H1 (cell line): ENCODE data around the gene TNS3. TPM values are rescaled to one million over a fixed set of nuclear protein-coding genes. Genes with fewer than 3 reads are reported as not detected.

Experiments used
- CTCF ChIA-PET: fragments of 300-600 bp; sonication (Branson Sonifier 250); formaldehyde crosslinking; loops from one replicate; lab custom pipeline; 2021; ENCODE audit not compliant: partially characterized antibody; lab: Charles Lee
- POLR2A ChIA-PET: fragments of 300-600 bp; sonication (Branson Sonifier 250); formaldehyde crosslinking; loops from one replicate; lab custom pipeline; 2021; ENCODE audit warnings: inconsistent platforms; ENCODE audit not compliant: partially characterized antibody; lab: Charles Lee
- DNase-seq, 2 experiments: peaks; one replicate each; pipeline versions ENCODE4 v3.0.0 to v3.0.0-alpha.2; 2010 to 2022; ENCODE audit warnings: low spot score in 2 of 2, low read depth in 1 of 2, mixed read lengths in 1 of 2
- FAIRE-seq: peaks from 2 replicates; lab custom pipeline; 2011; peaks lifted over from hg19 to GRCh38; lab: Jason Lieb, UNC
- H2AFZ ChIP-seq: 2 replicates; pipeline ENCODE4 v1.8.1; 2012; ENCODE audit warnings: low read length, inconsistent platforms
- H2AK5ac ChIP-seq: 2 replicates; pipeline ENCODE4 v1.6.1; 2013; ENCODE audit warnings: low read depth, low read length
- H2BK120ac ChIP-seq: replicated peaks from 2 replicates; pipeline ENCODE3; 2013; ENCODE audit warnings: low read depth, low read length, inconsistent platforms
- H2BK12ac ChIP-seq: 2 replicates; pipeline ENCODE4 v1.6.1; 2013; ENCODE audit warnings: low read depth, low read length
- H2BK15ac ChIP-seq: 2 replicates; pipeline ENCODE4 v1.6.1; 2013; ENCODE audit warnings: low read length
- H2BK20ac ChIP-seq: 2 replicates; pipeline ENCODE4 v1.6.1; 2013; ENCODE audit warnings: low read length
- H2BK5ac ChIP-seq: 2 replicates; pipeline ENCODE4 v1.6.1; 2013; ENCODE audit warnings: low read depth, low read length
- H3K14ac ChIP-seq: 2 replicates; pipeline ENCODE4 v1.6.1; 2013; ENCODE audit warnings: inconsistent platforms; ENCODE audit not compliant: insufficient read length
- H3K18ac ChIP-seq: 2 replicates; pipeline ENCODE4 v1.6.1; 2013; ENCODE audit warnings: low read length; ENCODE audit errors: extremely low read depth
- H3K23ac ChIP-seq: 2 replicates; pipeline ENCODE4 v1.6.1; 2013; ENCODE audit warnings: inconsistent platforms; ENCODE audit not compliant: insufficient read length
- H3K23me2 ChIP-seq: 2 replicates; pipeline ENCODE4 v1.6.1; 2013; ENCODE audit warnings: low read depth, low read length
- H3K27ac ChIP-seq: 2 replicates; pipeline ENCODE4 v1.6.1; 2011; ENCODE audit warnings: low read depth, low read length, inconsistent platforms
- H3K27me3 ChIP-seq, 4 experiments: replicated peaks in 1 of 4; 1 replicate in 1 of 4; 2 replicates in 3 of 4; pipeline versions ENCODE4 v1.6.1 to v1.8.1; 2011 to 2013; ENCODE audit warnings: low read length in 3 of 4, mild to moderate bottlenecking in 3 of 4, inconsistent platforms in 2 of 4, mixed read lengths in 2 of 4, moderate library complexity in 1 of 4; ENCODE audit not compliant: control insufficient read depth in 3 of 4, insufficient read depth in 3 of 4; ENCODE audit errors: extremely low read depth in 1 of 4
- H3K36me3 ChIP-seq, 4 experiments: 2 replicates each; pipeline versions ENCODE4 v1.6.1 to v1.8.1; 2011 to 2013; ENCODE audit warnings: mild to moderate bottlenecking in 4 of 4, low read length in 3 of 4, moderate library complexity in 2 of 4, control low read depth in 1 of 4, inconsistent platforms in 1 of 4; ENCODE audit not compliant: insufficient read depth in 4 of 4, control insufficient read depth in 2 of 4
- H3K4ac ChIP-seq: replicated peaks from 2 replicates; pipeline ENCODE3; 2013; ENCODE audit warnings: low read length, low read depth, mixed read lengths, inconsistent platforms; ENCODE audit not compliant: insufficient read length
- H3K4me1 ChIP-seq, 4 experiments: replicated peaks in 1 of 4; 1 replicate in 1 of 4; 2 replicates in 3 of 4; pipeline versions ENCODE4 v1.6.1 to v1.8.1; 2011 to 2013; ENCODE audit warnings: low read length in 3 of 4, inconsistent platforms in 2 of 4, mixed read lengths in 1 of 4; ENCODE audit not compliant: insufficient read depth in 4 of 4, control insufficient read depth in 3 of 4
- H3K4me2 ChIP-seq, 2 experiments: 2 replicates each; pipeline versions ENCODE4 v1.6.1 to v1.8.1; 2011 to 2013; ENCODE audit warnings: low read depth in 2 of 2, low read length in 2 of 2, control low read depth in 1 of 2, inconsistent platforms in 1 of 2, mild to moderate bottlenecking in 1 of 2; ENCODE audit not compliant: insufficient read depth in 1 of 2
- H3K4me3 ChIP-seq, 4 experiments: fragments of 200-600, 300-600 bp in 1 of 4; sonication (generic), shearing (Covaris generic), sonication (Bioruptor Twin) in 1 of 4; 2 replicates each; pipeline versions ENCODE4 v1.5.1 to v1.8.1; 2011 to 2016; ENCODE audit warnings: low read length in 4 of 4, low read depth in 3 of 4, control low read depth in 2 of 4, inconsistent platforms in 2 of 4, mild to moderate bottlenecking in 2 of 4, mixed read lengths in 1 of 4, moderate library complexity in 1 of 4; ENCODE audit not compliant: insufficient read depth in 2 of 4; ENCODE audit errors: extremely low read depth in 1 of 4
- H3K56ac ChIP-seq: replicated peaks from 2 replicates; pipeline ENCODE3; 2013; ENCODE audit warnings: low read depth, mild to moderate bottlenecking, mixed read lengths, low read length, inconsistent platforms; ENCODE audit not compliant: insufficient read length
- H3K79me1 ChIP-seq: 2 replicates; pipeline ENCODE4 v1.6.1; 2013; ENCODE audit warnings: low read depth, low read length, control low read depth
- H3K79me2 ChIP-seq, 2 experiments: 2 replicates each; pipeline versions ENCODE4 v1.6.1 to v1.8.1; 2012 to 2013; ENCODE audit warnings: low read length in 2 of 2, mild to moderate bottlenecking in 2 of 2, inconsistent platforms in 1 of 2; ENCODE audit not compliant: insufficient read depth in 2 of 2, control insufficient read depth in 1 of 2
- H3K9ac ChIP-seq, 4 experiments: replicated peaks in 1 of 4; 1 replicate in 1 of 4; 2 replicates in 3 of 4; pipeline versions ENCODE4 v1.6.1 to v1.8.1; 2011 to 2013; ENCODE audit warnings: low read depth in 3 of 4, low read length in 3 of 4, control low read depth in 2 of 4, mild to moderate bottlenecking in 2 of 4, moderate library complexity in 2 of 4, inconsistent platforms in 1 of 4; ENCODE audit errors: extremely low read depth in 1 of 4
- H3K9me3 ChIP-seq, 2 experiments: 2 replicates each; pipeline versions ENCODE4 v1.6.1 to v1.8.1; 2012 to 2013; ENCODE audit warnings: mild to moderate bottlenecking in 2 of 2, moderate library complexity in 2 of 2, control low read depth in 1 of 2, inconsistent platforms in 1 of 2, low read depth in 1 of 2, low read length in 1 of 2, mixed read lengths in 1 of 2; ENCODE audit not compliant: insufficient read depth in 2 of 2
- H4K20me1 ChIP-seq, 2 experiments: replicated peaks in 1 of 2; 2 replicates each; pipeline versions ENCODE3 to v1.8.1; 2011 to 2013; ENCODE audit warnings: inconsistent platforms in 2 of 2, low read length in 2 of 2, mild to moderate bottlenecking in 1 of 2; ENCODE audit not compliant: insufficient read depth in 2 of 2, control insufficient read depth in 1 of 2
- H4K5ac ChIP-seq: 2 replicates; pipeline ENCODE4 v1.6.1; 2013; ENCODE audit warnings: low read length, low read depth, mixed read lengths, inconsistent platforms; ENCODE audit not compliant: insufficient read length
- H4K8ac ChIP-seq: 2 replicates; pipeline ENCODE4 v1.8.0; 2013; ENCODE audit warnings: mild to moderate bottlenecking, moderate library complexity, low read length, inconsistent platforms; ENCODE audit not compliant: insufficient read depth; ENCODE audit errors: extremely low read depth
- H4K91ac ChIP-seq: replicated peaks from 2 replicates; pipeline ENCODE3; 2013; ENCODE audit warnings: low read length, mixed read lengths, inconsistent platforms; ENCODE audit not compliant: insufficient read length
- BCL11A ChIP-seq, 2 experiments: IDR thresholded peaks; one replicate each; pipeline ENCODE4 v1.6.1; 2011; ENCODE audit warnings: low read depth in 2 of 2, low read length in 2 of 2, mild to moderate bottlenecking in 2 of 2
- CHD2 ChIP-seq: IDR thresholded peaks from 2 replicates; pipeline ENCODE4 v1.6.1; 2012; ENCODE audit warnings: low read length, improper control_type of control experiment
- CTCF ChIP-seq, 3 experiments: IDR thresholded peaks; 1 replicate in 2 of 3; 2 replicates in 1 of 3; pipeline versions ENCODE4 v1.5.1 to v1.6.1; 2011; ENCODE audit warnings: low read length in 3 of 3, mild to moderate bottlenecking in 3 of 3, inconsistent platforms in 2 of 3, low read depth in 1 of 3, moderate library complexity in 1 of 3; ENCODE audit not compliant: insufficient read depth in 1 of 3; ENCODE audit errors: control extremely low read depth in 1 of 3
- E2F6 ChIP-seq: IDR thresholded peaks from 2 replicates; pipeline ENCODE4 v1.6.1; 2012; ENCODE audit warnings: inconsistent platforms
- FOSL1 ChIP-seq: IDR thresholded peaks from 2 replicates; pipeline ENCODE4 v1.6.1; 2011; ENCODE audit warnings: mild to moderate bottlenecking, low read depth, low read length, moderate library complexity; ENCODE audit not compliant: insufficient read depth
- GTF2F1 ChIP-seq: IDR thresholded peaks from 2 replicates; pipeline ENCODE4 v1.6.1; 2012; ENCODE audit warnings: low read depth, low read length, improper control_type of control experiment, borderline replicate concordance
- MAX ChIP-seq: IDR thresholded peaks from 2 replicates; pipeline ENCODE4 v1.6.1; 2012; ENCODE audit warnings: inconsistent platforms
- POLR2AphosphoS5 ChIP-seq: IDR thresholded peaks from 2 replicates; pipeline ENCODE4 v1.6.1; 2011; ENCODE audit warnings: low read depth, low read length
- RXRA ChIP-seq: IDR thresholded peaks from 2 replicates; pipeline ENCODE4 v1.6.1; 2011; ENCODE audit warnings: low read depth, mild to moderate bottlenecking, low read length, moderate library complexity; ENCODE audit not compliant: insufficient read depth
- SP1 ChIP-seq: IDR thresholded peaks from 2 replicates; pipeline ENCODE4 v1.6.1; 2011; ENCODE audit warnings: low read depth, low read length
- TAF1 ChIP-seq: IDR thresholded peaks from 2 replicates; pipeline ENCODE4 v1.6.1; 2011; ENCODE audit warnings: mild to moderate bottlenecking, low read depth, low read length
- TCF12 ChIP-seq: IDR thresholded peaks from 2 replicates; pipeline ENCODE4 v1.6.1; 2011; ENCODE audit warnings: low read depth, mild to moderate bottlenecking, low read length
- WGBS, 2 experiments: shearing (Covaris generic) in 1 of 2; methylation state at CpG; one replicate each; pipeline versions ENCODE4 v1.1.6 to v1.1.7; 2013 to 2015; ENCODE audit warnings: low lambda C conversion rate in 2 of 2, mixed read lengths in 2 of 2, inconsistent platforms in 1 of 2, low coverage in 1 of 2, missing lambda C conversion rate in 1 of 2; ENCODE audit not compliant: insufficient replicate concordance in 2 of 2, insufficient coverage in 1 of 2, insufficient read length in 1 of 2; ENCODE audit errors: extremely low coverage in 1 of 2, missing lambda C conversion rate in 1 of 2; 5-methylcytosine and 5-hydroxymethylcytosine counted together
- polyA plus RNA-seq, 7 experiments: library from polyadenylated mRNA; depleted of rRNA in 3 of 7; stranded (reverse) in 5 of 7; unstranded in 2 of 7; fragments of >200 nt in 5 of 7; fragments of 200-250 nt in 2 of 7; gene quantifications; 1 replicate in 5 of 7; 2 replicates in 1 of 7; 4 replicates in 1 of 7; pipeline versions ENCODE4 v1.2.1 to v1.2.3, GENCODE V29; 2011 to 2013; ENCODE audit warnings: missing spikeins in 2 of 7, mixed read lengths in 2 of 7
- total RNA-seq: library from RNA; stranded (reverse); fragmentation: NEBNext Ultra II Directional; extraction: Animal tissue kit (Norgen Biotek cat#: 25700); gene quantifications from 2 replicates; pipeline ENCODE4 v1.2.1, GENCODE V29; 2021

TNS3 gene
- total and polyA plus RNA-seq, 2 of the 8 experiments (the other 6 are each of a cell fraction or from before 2014, with no cell fraction given): 11.9 to 24.2 TPM

- peaks cover 0 to 7% (median 0%) of the 10 kb centered on the region in 4 experiments; a peak in 3 of 8 replicates for H3K36me3 ChIP-seq
- POLR2A ChIA-PET: no interaction called here
- H2BK20ac ChIP-seq: no peak overlapping the region
- H3K18ac ChIP-seq: no peak overlapping the region
- H3K79me1 ChIP-seq: no peaks in the 10 kb centered on the region
- peaks cover 0 to 9% (median 4%) of the 10 kb centered on the region in 4 experiments; a peak in 4 of 7 replicates for H3K4me1 ChIP-seq
- no peak overlapping the region for H3K14ac ChIP-seq
- no peaks in the 10 kb centered on the region for H3K79me2 ChIP-seq
- 89% methylated on average over 11 of the region's 11 CpGs; no CpG with 5 or more reads in 1 of the 2 experiments for WGBS, 2 experiments
- H2BK12ac ChIP-seq: no peak overlapping the region
- H3K4me2 ChIP-seq: no peak overlapping the region
- H3K27me3 ChIP-seq: no peaks in the 10 kb centered on the region
- H4K91ac ChIP-seq: no peak overlapping the region
- CTCF ChIA-PET: no interaction called here
- H3K56ac ChIP-seq: no peak overlapping the region
- H3K4ac ChIP-seq: no peak overlapping the region
- H3K23me2 ChIP-seq: no peaks in the 10 kb centered on the region
- no peak overlapping the region for H2AFZ ChIP-seq
- no peak for DNase-seq
- H4K20me1 ChIP-seq: no peaks in the 10 kb centered on the region
- no peak overlapping the region for H4K8ac ChIP-seq
- H2AK5ac ChIP-seq: no peak overlapping the region
- no peak overlapping the region for H4K5ac ChIP-seq
- H2BK120ac ChIP-seq: no peak overlapping the region
- no peaks in the 10 kb centered on the region for H3K9me3 ChIP-seq
- H2BK15ac ChIP-seq: no peak overlapping the region
- no peak overlapping the region for H2BK5ac ChIP-seq
- H3K23ac ChIP-seq: no peak overlapping the region
- no peak overlapping the region for H3K4me3 ChIP-seq
- FAIRE-seq: no peak
- no peak overlapping the region for H3K9ac ChIP-seq
- no peak overlapping the region for H3K27ac ChIP-seq
- no peak for TF ChIP-seq FOSL1
- TF ChIP-seq GTF2F1: no peak
- no peak for TF ChIP-seq CTCF (IDR thresholded peaks at IDR 0.05; ENCODE audit: control extremely low read depth in 1 of 3, insufficient read depth in 1 of 3, low read depth in 1 of 3, low read length in 3 of 3)
- TF ChIP-seq BCL11A (IDR thresholded peaks at IDR 0.05; ENCODE audit: low read depth in 2 of 2, low read length in 2 of 2): no peak
- TF ChIP-seq MAX: no peak
- no peak for TF ChIP-seq CHD2
- TF ChIP-seq TAF1: no peak
- TF ChIP-seq E2F6: no peak
- TF ChIP-seq TCF12: no peak
- TF ChIP-seq SP1: no peak
- no peak for TF ChIP-seq RXRA
- TF ChIP-seq POLR2AphosphoS5: no peak
These were observed 175.1 kb downstream of the TNS3 start for GRCh38 chr7:47406801-47407129.
